ENCODE results near the gene KLHL14.

DNA sequence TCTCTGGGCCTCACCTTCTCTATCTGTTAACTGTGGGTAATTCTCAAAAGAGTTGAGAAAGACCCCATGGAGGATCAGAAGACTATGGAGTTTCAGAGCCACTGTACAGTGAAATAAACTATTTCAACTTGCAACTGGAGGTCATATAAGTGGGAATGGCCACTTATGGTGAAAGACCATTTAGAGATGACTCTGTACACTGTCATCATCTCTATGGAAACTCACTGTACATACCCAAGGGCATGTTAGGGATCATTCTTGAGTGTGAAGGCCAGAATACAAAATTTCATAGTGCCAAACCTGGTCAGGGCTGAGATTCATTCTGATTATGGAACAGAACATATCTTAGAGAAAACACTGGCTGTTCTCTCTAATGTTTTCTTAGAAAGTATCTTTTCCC lies 149.3 kb downstream of the KLHL14 start:
- no peak for TF ChIP-seq CTCF (IDR thresholded peaks at IDR 0.05)
- TF ChIP-seq EZH2 (IDR thresholded peaks at IDR 0.05), result no peak
- TF ChIP-seq EZH2phosphoT487 (IDR thresholded peaks at IDR 0.05), result no peak

All from neural progenitor cell (in vitro differentiated cells).